Caco-2 (cell line): ENCODE data around the gene S1PR2. TPM values are rescaled to one million over a fixed set of nuclear protein-coding genes. Genes with fewer than 3 reads are reported as not detected.

Source experiments
- BruUV-seq: library from RNA; stranded (reverse); fragments of 400-500 nt; replicated peaks from 2 replicates; lab custom pipeline; 2021; lab: Mats Ljungman, UMichigan
- CTCF ChIA-PET: fragments of 300-600 bp; sonication (Branson Sonifier 250); formaldehyde crosslinking; loops from one replicate; lab custom pipeline; 2022; ENCODE audit warnings: antibody characterized with exemption; lab: Charles Lee
- POLR2A ChIA-PET: fragments of 300-600 bp; sonication (Branson Sonifier 250); formaldehyde crosslinking; loops from one replicate; lab custom pipeline; 2022; ENCODE audit warnings: antibody characterized with exemption; lab: Charles Lee
- DNase-seq, 2 experiments: peaks; one replicate each; pipeline versions ENCODE4 v3.0.0 to v3.0.0-alpha.2; 2020 to 2022
- H3K27me3 ChIP-seq: replicated peaks from 2 replicates; pipeline ENCODE4 v1.6.0; 2011; ENCODE audit warnings: low read length; ENCODE audit not compliant: control insufficient read depth, insufficient read depth
- H3K36me3 ChIP-seq: 2 replicates; pipeline ENCODE4 v1.5.1; 2011; ENCODE audit warnings: low read length; ENCODE audit not compliant: control insufficient read depth, insufficient read depth
- H3K4me1 ChIP-seq: fragments of 250-450 bp; sonication (Bioruptor Pico); 2 replicates; pipeline ENCODE4 v1.5.1; 2020; ENCODE audit warnings: mild to moderate bottlenecking
- H3K4me3 ChIP-seq: 2 replicates; pipeline ENCODE4 v1.5.1; 2011; ENCODE audit warnings: low read depth, mild to moderate bottlenecking, control low read depth, low read length
- H3K9me3 ChIP-seq: fragments of 250-450 bp; sonication (Bioruptor Pico); 2 replicates; pipeline ENCODE4 v1.5.1; 2020; ENCODE audit warnings: mild to moderate bottlenecking, moderate library complexity
- H3K27ac Mint-ChIP-seq: one replicate; pipeline ENCODE4 v1.8.0; 2022; ENCODE audit warnings: mixed read lengths; ENCODE audit not compliant: unreplicated experiment
- H3K27me3 Mint-ChIP-seq: one replicate; pipeline ENCODE4 v1.8.0; 2022; ENCODE audit warnings: mixed read lengths; ENCODE audit not compliant: insufficient read depth, unreplicated experiment
- H3K36me3 Mint-ChIP-seq: one replicate; pipeline ENCODE4 v1.8.0; 2022; ENCODE audit warnings: mild to moderate bottlenecking, mixed read lengths; ENCODE audit not compliant: insufficient read depth, unreplicated experiment
- H3K4me1 Mint-ChIP-seq: one replicate; pipeline ENCODE4 v1.8.0; 2022; ENCODE audit warnings: low read depth, mixed read lengths; ENCODE audit not compliant: unreplicated experiment
- H3K4me3 Mint-ChIP-seq: one replicate; pipeline ENCODE4 v1.8.0; 2022; ENCODE audit warnings: mild to moderate bottlenecking, moderate library complexity, mixed read lengths; ENCODE audit not compliant: unreplicated experiment
- H3K9me3 Mint-ChIP-seq: one replicate; pipeline ENCODE4 v1.8.0; 2022; ENCODE audit warnings: mixed read lengths; ENCODE audit not compliant: unreplicated experiment
- CTCF ChIP-seq, 2 experiments: fragments of 200-600 bp in 1 of 2; IDR thresholded peaks; 1 replicate in 1 of 2; 2 replicates in 1 of 2; pipeline versions ENCODE4 v1.5.1 to v1.8.0; 2011 to 2022; ENCODE audit warnings: antibody characterized with exemption in 1 of 2, control low read depth in 1 of 2, inconsistent platforms in 1 of 2, low read depth in 1 of 2, low read length in 1 of 2, mild to moderate bottlenecking in 1 of 2, moderate library complexity in 1 of 2; ENCODE audit not compliant: insufficient read depth in 1 of 2, severe bottlenecking in 1 of 2, unreplicated experiment in 1 of 2
- intact Hi-C: fragments of 100-400 bp; cut with micrococcal nuclease; formaldehyde crosslinking; loops from one replicate; pipeline ENCODE4 v1.10.0; 2022; ENCODE audit not compliant: unreplicated experiment
- total RNA-seq: library from RNA; stranded (reverse); gene quantifications from 2 replicates; pipeline ENCODE4 v1.2.3, GENCODE V29; 2022

The S1PR2 gene
- total RNA-seq, 1 experiment from 2014 or later: 6.2 TPM

GRCh38 chr19:10228920-10229319 is 2.2 kb downstream of the S1PR2 start:
- no peak overlapping the region for H3K4me3 ChIP-seq
- H3K4me1 Mint-ChIP-seq: no peaks in the 10 kb centered on the region
- H3K4me1 ChIP-seq: 0 out of 2 replicates have a peak, but pooled peaks cover 6% of the 10 kb centered on the region
- peak; percentile 59 to 61 for DNase-seq
- CTCF ChIA-PET: interaction anchor here (0.6 to 2.1 kb wide), 3 partner anchors 21 to 274 kb away, joined by 4 to 8 read pairs (median 7); partner anchors contain the start of gene KEAP1
- no peaks in the 10 kb centered on the region for H3K27me3 Mint-ChIP-seq
- no peaks in the 10 kb centered on the region for H3K36me3 ChIP-seq
- H3K9me3 ChIP-seq: no peaks in the 10 kb centered on the region
- peak; percentile 31 to 58 for TF ChIP-seq CTCF (IDR thresholded peaks at IDR 0.05; ENCODE audit: insufficient read depth in 1 of 2, low read depth in 1 of 2, low read length in 1 of 2, severe bottlenecking in 1 of 2, unreplicated experiment in 1 of 2)
- intact Hi-C loops: loop anchor here (1.0 kb wide), 1 partner anchor 21 kb away; no protein-coding TSS in a partner anchor
- no TSS peak for BruUV-seq
- H3K27ac Mint-ChIP-seq: no peak overlapping the region
- no peak overlapping the region for H3K4me3 Mint-ChIP-seq
- no peaks in the 10 kb centered on the region for H3K27me3 ChIP-seq
- peaks cover 9% of the 10 kb centered on the region for H3K36me3 Mint-ChIP-seq
- POLR2A ChIA-PET: no interaction called here
- H3K9me3 Mint-ChIP-seq: no peaks in the 10 kb centered on the region

- Histone ChIP-seq H3K4me3 (no peak overlapping the region), H3K36me3 (no peaks in the 10 kb centered on the region), H3K9me3 (no peaks in the 10 kb centered on the region), H3K27me3 (no peaks in the 10 kb centered on the region), H3K4me1 (0 out of 2 replicates have a peak, but pooled peaks cover 6% of the 10 kb centered on the region)
- ChIA-PET POLR2A (no interaction called here), CTCF (interaction anchor here (0.5 to 2.1 kb wide), 3 partner anchors 22 to 83 kb away, joined by 4 to 8 read pairs (median 6); no protein-coding TSS in a partner anchor)
- Mint-ChIP-seq H3K36me3 (peaks cover 14% of the 10 kb centered on the region), H3K27me3 (no peaks in the 10 kb centered on the region), H3K9me3 (no peaks in the 10 kb centered on the region), H3K27ac (no peak overlapping the region), H3K4me1 (no peaks in the 10 kb centered on the region), H3K4me3 (no peak overlapping the region)
- intact Hi-C loops: no loop called here
- no peak for TF ChIP-seq CTCF (IDR thresholded peaks at IDR 0.05; ENCODE audit: insufficient read depth in 1 of 2, low read depth in 1 of 2, low read length in 1 of 2, severe bottlenecking in 1 of 2, unreplicated experiment in 1 of 2)
- no TSS peak for BruUV-seq
- DNase-seq: no peak
These were observed 2.7 kb downstream of the S1PR2 start for GRCh38 chr19:10228393-10228792.

GRCh38 chr19:10227026-10227971 is 3.8 kb downstream of the S1PR2 start:
- Histone ChIP-seq H3K27me3 (no peaks in the 10 kb centered on the region), H3K4me1 (0 out of 2 replicates have a peak, but pooled peaks cover 6% of the 10 kb centered on the region), H3K4me3 (no peak overlapping the region), H3K9me3 (no peaks in the 10 kb centered on the region), H3K36me3 (no peaks in the 10 kb centered on the region)
- intact Hi-C loops: no loop called here
- Mint-ChIP-seq H3K27me3 (no peaks in the 10 kb centered on the region), H3K4me3 (no peak overlapping the region), H3K4me1 (no peaks in the 10 kb centered on the region), H3K9me3 (no peaks in the 10 kb centered on the region), H3K27ac (no peak overlapping the region), H3K36me3 (peaks cover 20% of the 10 kb centered on the region)
- ChIA-PET POLR2A (no interaction called here), CTCF (no interaction called here)
- no TSS peak for BruUV-seq
- DNase-seq: no peak
- no peak for TF ChIP-seq CTCF (IDR thresholded peaks at IDR 0.05; ENCODE audit: insufficient read depth in 1 of 2, low read depth in 1 of 2, low read length in 1 of 2, severe bottlenecking in 1 of 2, unreplicated experiment in 1 of 2)
